Measurements from ENCODE around the gene LRRC27.
"Not testable (repeated sequence)": the region's sequence is repeated elsewhere in the genome, so short reads cannot be mapped to it uniquely, and the experiment has no call there.

The LRRC27 gene

DNA sequence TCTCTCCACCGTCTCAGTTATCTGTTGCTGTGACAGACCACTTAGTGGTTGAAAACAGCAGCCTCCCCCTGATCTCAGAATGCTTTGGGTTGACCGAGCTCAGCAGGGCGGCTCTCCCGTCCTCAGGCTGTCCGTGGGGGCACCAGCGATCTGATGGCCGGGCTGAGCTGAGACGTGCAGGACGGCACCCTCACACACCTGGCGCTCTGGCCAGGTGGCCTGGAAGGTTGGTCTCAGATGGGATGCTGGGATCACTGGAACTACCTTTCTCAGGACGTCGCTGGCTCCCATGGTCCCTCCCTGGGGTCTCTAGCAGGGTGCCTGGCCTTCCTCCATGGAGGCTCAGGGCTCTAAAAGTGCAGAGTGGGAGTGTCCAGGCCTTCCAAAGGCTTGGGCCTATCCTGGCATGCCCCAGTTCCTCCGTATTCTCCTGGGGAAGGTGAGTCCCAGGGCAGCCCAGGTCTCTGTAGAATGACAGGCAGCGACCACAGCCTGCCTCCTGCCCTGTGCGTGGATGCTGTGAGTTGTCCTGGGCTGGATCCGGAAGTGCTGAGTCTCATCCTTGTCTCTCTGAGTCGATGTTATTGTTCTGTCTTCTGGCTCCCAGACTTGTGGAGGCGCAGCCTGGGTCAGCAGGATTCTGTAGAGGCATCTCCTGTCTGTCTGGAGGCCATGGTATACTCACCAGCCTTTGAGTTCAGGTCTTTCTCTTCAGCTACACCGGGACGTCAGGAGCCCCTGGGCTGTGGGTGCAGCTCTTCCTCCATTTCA is 52.8 kb downstream of the LRRC27 start:
- DNase-seq (ENCODE audit: low read depth, low spot score) = no peak

DNA sequence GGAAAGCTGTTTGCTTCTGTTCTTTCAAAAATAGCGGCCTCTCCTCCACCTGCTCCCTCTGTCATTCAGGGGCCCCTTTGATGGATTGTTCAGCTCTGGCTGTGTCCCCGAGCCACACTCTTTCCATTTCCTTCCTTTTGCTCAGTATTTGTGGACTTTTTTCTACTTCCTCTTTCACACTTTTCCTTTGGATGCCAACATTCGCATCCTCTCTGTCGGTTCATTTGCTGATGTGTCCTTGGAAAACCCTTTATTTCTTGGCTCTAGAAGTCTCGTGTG is 53.3 kb downstream of the LRRC27 start:
- DNase-seq (ENCODE audit: low read depth, low spot score) = no peak
- no peak overlapping the region for H3K27ac ChIP-seq

More for the DNA sequence above, 52.8 kb downstream of the LRRC27 start:
- no peak overlapping the region for H3K27ac ChIP-seq

DNA sequence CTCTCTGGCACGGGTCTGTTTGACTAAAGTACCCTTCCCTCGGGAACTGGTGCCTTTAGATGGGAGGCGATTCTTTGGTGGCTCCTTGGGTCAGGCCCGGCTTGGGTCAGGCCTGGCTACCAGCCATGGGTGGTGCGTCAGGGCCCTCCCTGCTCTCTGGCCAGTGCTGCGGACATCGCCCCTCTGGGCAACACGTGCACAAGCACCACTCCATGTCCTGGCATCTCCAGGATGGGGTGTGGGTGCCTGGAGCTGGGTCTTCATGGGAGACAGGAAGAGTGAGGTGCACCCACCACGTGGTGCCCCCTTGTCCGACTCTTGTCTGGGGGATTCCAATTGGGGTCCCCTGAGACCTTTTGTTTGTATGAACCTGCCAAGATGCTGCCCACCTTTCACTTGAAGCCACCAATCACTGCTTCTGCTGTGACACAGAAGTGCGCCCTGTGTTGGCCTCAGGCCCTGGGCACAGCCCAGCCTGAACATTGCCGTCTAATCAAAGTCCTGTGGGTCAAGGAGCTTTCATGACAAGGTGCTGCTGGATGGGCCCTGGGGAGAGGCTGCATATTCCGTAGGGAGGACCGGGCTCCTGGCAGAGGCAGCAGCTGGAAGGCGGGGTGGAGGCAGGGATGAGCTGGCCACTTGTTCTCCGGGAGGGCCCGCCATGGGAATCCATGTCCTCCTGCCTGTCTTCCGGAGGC is 53.9 kb downstream of the LRRC27 start:
- no peak overlapping the region for H3K27ac ChIP-seq
- no peak for DNase-seq (ENCODE audit: low read depth, low spot score)

DNA sequence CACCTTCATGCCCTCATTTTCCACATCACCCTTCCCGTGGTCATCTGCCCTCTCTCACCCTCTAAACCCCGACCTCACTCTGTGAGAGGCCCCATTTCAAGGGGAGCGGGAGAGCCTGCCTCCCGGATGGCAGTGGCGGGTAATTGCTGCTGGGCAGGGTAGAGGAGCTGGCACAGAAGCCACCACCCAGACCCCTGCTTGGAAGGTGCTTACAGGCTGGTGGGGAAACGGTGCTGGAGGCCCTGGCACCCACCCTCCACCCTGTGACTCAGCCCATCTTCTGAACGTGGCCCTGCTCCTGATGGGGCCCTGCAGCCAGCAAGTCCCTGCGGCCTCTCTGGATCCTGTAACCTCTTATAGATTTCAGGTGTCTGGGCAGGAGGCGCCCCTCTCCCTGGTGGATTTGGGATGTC is 54.4 kb downstream of the LRRC27 start:
- H3K27ac ChIP-seq = no peak overlapping the region
- DNase-seq (ENCODE audit: low read depth, low spot score) = no peak

DNA sequence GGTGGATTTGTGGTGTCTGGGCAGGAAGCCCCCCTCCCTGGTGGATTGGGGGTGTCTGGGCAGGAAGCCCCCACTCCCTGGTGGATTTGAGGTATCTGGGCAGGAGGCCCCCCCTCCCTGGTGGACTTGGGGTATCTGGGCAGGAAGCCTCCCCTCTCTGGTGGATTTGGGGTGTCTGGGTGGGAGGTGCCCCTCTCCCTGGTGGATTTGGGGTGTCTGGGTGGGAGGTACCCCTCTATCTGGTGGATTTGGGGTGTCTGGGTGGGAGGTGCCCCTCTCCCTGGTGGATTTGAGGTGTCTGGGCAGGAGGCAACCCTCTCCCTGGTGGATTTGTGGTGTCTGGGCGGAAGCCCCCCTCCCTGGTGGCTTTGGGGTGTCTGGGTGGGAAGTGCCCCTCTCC is 54.9 kb downstream of the LRRC27 start:
- DNase-seq (ENCODE audit: low read depth, low spot score); H3K27ac ChIP-seq: not testable (repeated sequence)

DNA sequence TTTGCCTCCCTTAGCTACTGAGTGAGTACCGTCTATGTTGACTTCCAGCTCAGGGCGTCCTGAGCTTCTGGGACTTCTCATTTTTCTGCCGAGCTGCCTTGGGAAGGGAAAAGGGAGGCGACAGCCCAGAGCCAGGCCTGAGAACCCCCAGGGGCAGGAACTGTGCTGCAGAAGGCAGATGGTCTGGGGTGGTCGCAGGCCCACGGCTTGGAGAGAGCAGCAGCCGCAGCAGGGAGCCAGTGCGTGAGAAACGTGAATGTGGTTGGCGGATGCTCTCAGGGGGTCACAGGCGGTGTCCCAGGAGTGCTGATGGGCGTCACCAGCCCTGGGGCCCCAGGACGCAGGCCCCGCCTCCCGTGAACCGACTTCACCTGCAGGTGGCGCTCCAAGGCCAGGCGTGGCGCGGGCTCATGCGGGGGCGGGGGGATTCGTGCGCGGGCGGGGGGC is 55.8 kb downstream of the LRRC27 start:
- no peak for DNase-seq (ENCODE audit: low read depth, low spot score)
- H3K27ac ChIP-seq = no peak overlapping the region

DNA sequence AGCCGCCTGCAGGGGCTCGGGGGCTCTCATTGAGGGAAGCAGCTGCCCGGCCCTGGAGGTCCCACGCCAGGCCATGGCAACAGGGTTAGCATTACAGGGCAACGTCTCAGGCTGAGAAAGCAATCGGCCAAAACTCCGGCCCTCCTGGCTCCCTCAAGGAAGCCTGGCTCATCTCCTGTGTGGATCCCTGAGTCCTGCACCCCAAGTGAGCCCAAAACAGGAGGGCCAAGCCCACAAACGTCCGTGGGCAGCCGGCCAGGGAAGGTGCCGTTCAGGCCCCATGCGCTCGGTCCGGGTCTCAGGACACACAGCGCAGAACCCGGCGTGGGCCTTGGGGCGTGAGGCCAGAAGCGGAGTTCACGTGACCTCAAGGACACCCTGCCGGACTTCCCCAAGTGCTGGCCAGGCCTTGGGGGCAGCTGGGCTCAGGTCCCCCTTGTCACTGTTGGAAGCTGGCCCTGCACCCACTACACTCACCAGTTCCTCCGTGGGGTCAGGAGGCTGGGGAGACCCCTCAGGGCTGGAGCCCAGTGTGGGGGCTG is 57.0 kb downstream of the LRRC27 start:
- DNase-seq (ENCODE audit: low read depth, low spot score) = no peak
- no peak overlapping the region for H3K27ac ChIP-seq

DNA sequence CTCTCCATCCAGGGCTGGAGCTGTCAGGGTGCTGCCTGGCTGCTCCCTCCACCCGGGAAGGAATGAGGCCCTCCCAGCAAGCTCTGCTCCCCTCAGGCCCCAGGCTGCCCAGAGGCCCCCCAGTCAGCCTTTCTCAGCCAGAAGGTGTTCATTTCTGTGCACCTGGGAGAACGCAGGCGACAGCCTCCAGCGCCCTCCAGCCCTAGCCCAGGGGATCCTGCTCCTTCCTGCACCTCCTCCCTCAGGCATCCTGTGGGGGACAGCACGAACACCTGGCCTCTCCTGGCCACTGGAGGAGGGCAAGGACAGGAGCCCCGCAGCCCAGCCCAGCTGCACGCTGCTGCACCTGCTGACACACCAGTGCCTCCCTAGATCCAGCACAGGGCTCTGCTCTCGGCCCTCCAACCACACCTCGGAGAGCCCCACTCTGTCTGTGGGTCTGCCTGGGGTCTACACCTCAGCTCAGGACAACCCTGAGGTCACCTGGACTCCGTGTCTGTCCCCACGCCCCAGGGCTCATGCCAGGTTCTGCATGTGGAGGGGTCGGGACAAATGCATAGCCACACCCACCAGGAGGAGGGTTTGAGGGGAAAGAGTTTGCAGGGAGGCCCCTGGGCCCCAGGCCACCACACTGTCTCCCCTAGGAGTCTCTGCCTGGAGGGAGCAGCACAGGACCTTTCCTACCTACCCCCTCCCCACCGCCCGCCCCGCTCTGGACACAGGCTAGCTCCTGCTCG is 57.6 kb downstream of the LRRC27 start:
- H3K27ac ChIP-seq = no peak overlapping the region
- DNase-seq (ENCODE audit: low read depth, low spot score) = no peak

DNA sequence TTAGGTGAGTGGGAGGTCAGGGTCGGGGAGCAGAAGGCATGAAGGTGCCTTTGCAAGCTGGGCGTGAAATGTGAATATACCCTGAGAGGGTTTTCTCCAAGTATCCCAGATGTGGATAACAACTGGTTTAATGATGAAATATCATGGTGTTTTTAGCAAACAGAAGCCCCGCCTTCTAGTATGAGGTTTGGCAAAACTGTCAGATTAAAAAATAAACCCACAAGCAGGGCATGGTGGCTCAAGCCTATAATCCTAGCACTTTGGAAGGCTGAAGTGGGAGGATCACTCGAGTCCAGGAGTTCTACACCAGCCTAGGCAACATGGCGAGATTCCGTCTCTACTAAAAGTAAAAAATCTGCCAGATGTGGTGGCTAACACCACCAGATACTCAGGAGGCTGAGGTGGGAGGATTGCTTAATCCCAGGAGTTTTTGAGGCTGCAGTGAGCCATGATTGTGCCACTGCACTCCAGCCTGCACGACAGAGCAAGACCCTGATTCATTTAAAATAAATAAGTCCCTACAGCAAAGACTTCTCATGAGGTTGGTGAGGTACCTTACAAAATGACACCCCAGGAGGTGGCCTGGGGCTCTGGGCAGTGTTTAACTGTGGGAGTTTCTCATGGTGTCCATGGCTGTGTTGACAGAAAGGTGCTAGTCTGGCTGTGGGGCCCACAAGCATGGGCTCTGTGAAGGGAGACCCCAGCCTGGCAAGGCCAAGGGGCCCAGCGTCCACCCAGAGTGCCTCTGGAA is 58.4 kb downstream of the LRRC27 start:
- no peak overlapping the region for H3K27ac ChIP-seq
- DNase-seq (ENCODE audit: low read depth, low spot score) = no peak

DNA sequence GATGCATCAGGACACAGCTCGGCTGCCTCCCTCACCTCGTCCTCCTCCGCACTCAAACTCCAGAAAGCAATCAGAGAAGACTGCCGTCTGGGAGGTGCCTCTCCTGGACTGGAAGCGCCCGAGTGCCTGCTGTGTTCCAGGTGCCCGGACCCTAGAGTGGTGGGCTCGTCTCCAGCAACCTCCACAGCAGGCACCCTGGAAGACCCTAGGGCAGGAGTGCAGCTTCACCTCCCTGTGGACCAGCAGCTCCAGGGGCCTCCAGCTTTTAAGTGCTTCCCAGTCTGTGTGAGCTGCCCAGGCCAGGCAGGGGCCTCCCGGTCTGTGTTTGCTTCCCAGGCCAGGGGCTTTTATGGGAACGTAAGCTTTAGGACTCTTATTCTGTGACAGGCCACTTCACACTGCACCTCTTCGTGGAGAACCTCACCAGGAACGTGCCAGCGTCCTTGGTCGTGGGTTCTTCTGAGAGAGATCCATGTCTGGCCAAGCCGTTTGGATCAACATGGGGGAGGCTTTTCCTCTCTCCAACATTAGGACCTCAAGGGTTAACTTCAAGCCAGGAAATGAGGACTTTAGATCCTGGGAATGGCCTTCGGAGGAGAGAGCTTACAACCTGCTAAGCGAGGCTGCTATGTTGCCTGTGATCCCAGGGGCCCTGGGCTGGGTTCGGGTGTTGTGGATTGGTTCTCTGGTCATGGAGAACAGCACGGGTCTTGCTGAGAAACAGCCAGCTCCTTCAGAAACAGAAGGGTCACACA is 59.1 kb downstream of the LRRC27 start:
- no peak overlapping the region for H3K27ac ChIP-seq

DNA sequence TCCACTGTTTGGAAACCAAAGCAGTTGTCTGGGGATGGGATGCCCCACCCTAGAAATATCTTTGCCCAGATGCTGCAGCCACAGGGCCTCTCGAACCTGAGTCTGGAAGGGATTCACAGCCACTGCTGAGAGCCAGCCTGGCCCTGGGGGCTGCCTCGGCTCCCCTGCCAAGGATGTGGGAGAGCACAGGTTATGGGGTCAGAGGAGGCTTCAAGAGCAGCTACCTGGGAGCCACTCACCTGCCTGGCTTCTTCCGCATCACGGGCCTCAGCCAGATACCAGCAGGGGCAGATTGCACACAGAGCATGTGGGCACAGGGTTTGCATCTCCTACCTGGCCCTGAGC is 59.7 kb downstream of the LRRC27 start:
- DNase-seq (ENCODE audit: low read depth, low spot score) = no peak
- no peak overlapping the region for H3K27ac ChIP-seq

More for the DNA sequence above, 59.1 kb downstream of the LRRC27 start:
- DNase-seq (ENCODE audit: low read depth, low spot score) = no peak

DNA sequence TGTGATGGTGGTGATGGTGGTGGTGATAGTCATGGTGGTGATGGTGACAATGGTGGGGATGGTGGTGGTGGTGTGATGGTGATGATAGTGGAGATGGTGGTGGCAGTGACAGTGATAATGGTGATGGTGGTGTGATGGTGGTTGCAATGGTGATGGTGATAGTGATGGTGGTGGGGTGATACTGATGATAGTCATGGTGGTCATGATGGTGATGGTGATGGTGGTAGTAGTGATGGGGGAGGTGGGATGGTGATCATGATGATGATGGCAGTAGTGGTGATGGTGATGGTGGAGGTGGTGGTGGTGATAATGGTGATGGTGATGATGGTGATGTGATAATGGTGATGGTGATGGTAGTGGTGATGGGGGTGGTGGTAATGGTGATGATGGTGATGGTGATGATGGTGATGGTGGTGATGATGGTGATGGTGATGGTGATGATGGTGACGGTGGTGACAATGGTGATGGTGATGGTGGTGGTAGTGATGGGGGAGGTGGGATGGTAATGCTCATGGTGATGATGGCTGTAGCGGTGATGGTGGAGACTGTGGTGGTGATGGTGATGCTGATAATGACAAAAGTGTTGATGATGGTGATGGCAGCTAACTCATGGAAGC is 60.3 kb downstream of the LRRC27 start:
- DNase-seq (ENCODE audit: low read depth, low spot score) = no peak
- H3K27ac ChIP-seq = no peak overlapping the region

DNA sequence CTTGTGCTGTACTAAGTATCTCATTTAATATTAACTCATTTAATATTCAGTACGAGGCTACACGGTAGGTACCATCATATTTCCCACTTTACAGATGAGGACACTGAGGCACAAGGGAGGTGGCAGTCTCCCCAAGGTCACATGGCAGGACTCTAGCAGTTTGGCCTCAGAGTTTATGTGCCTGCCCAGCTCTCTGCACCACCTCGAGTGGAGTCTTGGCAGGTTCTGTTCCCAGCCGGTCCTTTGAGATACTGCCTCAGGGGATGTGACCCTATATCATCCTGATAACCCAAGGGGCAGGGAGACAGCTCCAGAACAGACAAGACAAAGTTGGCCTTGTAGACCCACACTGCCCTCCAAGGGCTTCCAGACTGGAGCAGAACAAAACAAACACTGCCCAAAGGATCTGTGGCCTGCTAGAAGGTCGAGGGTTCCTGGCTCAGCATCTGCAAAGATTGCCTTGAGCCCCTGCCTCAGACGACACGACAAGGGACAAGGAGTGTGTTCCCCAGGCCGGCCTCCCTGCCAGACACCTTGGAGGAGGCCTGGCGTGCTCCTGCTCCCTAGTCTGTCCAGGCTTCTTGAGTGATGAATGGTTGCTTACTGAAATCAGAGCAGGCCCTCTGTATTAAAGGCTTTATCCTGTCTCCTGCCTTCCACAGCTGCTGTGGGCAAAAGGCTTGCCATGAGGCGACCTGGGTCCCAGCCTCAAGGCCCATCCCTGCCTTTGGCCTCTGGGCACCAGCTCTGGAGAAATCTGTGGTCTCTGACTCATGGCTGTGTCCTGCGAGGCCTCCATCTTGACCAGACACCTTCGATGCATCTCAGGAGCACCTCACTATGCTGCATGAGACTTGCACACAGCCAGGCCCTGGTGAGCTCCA is 61.1 kb downstream of the LRRC27 start:
- DNase-seq (ENCODE audit: low read depth, low spot score) = no peak
- H3K27ac ChIP-seq = no peak overlapping the region

DNA sequence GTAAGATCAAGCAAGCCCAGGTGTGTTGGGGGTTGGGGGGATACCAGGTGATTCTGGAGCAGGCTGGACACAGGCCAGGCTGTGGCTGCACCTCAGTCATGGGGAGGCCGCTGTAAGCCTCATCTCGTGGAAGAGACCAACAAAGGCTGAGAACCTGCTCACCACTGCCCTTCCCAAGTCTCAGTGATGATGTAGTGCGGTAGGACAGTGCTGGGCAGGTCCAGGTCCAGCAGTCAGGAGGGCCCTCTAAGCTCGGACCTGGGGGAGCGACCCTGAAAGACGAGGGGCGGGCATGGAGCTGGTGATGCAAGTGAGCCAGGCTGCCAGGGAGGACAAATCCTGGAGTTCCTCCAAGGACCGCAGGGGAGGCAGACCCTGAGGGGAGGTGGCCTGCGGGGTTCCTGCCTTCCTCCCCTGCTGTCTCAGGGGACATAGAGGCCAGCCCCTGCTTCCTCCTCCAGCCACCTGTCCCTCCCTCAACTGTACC is 61.7 kb downstream of the LRRC27 start:
- no peak overlapping the region for H3K27ac ChIP-seq
- DNase-seq (ENCODE audit: low read depth, low spot score) = no peak

DNA sequence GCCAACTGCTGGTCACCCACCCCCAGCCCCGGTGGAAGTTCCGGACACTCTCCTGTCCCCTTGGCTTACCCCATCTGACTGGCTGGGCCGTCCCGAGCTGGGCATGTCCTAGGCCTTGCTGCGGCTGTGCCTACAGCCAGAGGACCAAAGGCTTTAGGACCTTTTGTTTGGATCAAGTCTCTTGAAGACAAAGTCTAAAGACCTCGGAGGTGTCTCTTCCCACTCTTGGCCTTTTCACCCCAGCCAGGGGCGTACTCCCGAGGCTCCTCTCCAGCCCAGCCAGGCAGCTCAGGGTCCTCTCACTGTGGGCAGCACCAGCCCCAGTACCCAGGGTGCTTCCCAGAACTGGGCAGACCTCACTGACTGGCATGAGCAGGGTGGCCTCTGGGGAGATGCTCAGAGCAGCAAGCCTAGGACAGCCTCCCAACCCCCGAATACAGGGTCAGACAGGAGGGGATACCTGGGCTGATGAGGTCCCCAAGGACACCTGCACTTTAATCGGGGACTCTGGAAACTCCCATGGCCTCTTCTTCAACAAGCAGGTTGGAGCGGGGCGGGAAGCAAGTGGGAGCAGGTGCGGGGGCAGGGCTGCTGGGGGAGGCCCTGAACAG is 62.3 kb downstream of the LRRC27 start:
- H3K27ac ChIP-seq = no peak overlapping the region
- DNase-seq (ENCODE audit: low read depth, low spot score) = no peak

DNA sequence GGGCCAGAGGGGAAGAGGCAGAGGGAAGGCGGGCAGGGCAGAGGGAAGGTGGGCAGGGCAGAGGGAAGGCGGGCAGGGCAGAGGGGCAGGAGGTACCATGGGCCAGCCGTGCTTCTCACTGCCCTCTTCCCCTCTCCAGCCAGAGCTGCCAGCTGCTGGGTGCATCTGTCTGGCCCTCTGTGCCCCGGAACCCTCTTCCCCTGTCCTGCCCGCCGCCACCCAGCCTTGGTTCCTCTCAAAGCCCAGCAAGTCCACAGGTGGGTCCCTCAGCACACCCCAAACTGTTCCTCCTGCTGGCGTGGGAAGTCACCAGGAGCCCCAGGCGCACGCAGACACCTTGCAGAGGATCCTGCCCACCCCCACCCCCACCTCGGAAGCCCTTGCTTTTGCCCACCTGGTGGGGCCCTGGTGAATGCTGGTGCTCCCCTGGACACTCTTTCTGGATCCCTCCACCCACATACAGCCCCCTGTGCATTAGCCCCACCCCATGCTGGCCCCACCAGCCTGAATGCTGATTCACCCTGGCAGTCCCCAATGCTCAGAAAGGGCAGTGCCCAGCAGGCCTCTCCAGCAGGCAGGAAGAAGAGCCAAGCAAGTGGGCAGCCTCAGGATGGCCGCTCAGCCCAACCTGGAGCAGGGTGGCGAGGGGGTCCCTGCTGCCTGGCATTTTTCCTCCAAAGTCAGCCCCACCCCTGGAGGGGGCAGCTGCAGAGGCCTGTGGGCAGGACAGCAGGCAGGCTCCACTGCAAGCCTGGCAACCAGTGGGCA is 63.1 kb downstream of the LRRC27 start:
- H3K27ac ChIP-seq = peak overlapping the region; percentile 79
- no peak for DNase-seq (ENCODE audit: low read depth, low spot score)

Data from epithelial cell of prostate (primary cell).